Esophagus muscularis mucosa (tissue), 4 donors: ENCODE results near the gene ABCA2.

Experiments
- CTCF ChIP-seq, 3 experiments: fragments of 200-600 bp in 2 of 3; fragments of 450-650 bp in 1 of 3; sonication (generic) in 2 of 3; IDR thresholded peaks; one replicate each; pipeline ENCODE4 v1.5.1; 2017 to 2019; ENCODE audit warnings: antibody characterized with exemption in 3 of 3, mild to moderate bottlenecking in 2 of 3, moderate library complexity in 1 of 3
- EP300 ChIP-seq: sonication (generic); formaldehyde crosslinking; IDR thresholded peaks from one replicate; pipeline ENCODE4 v1.6.1; 2017; ENCODE audit warnings: antibody characterized with exemption
- POLR2AphosphoS5 ChIP-seq, 2 donors: sonication (generic); formaldehyde crosslinking; IDR thresholded peaks; one replicate each; pipeline ENCODE4 v1.6.1; 2017; ENCODE audit warnings: antibody characterized with exemption in 2 of 2

GRCh38 chr9:136995362-136995761, 32.7 kb downstream of the ABCA2 start:
- no peak for TF ChIP-seq EP300
- no peak for TF ChIP-seq CTCF (IDR thresholded peaks at IDR 0.05)
- no peak for TF ChIP-seq POLR2AphosphoS5 (IDR thresholded peaks at IDR 0.05)
